GM23338 (cell line): Measurements from ENCODE around the gene HEYL. TPM values are rescaled to one million over a fixed set of nuclear protein-coding genes. Genes with fewer than 3 reads are reported as not detected.

Source experiments
- ATAC-seq: fragments of 200-7000 bp; cut with Tn5 transposase; 3 replicates; pipeline ENCODE4 v1.9.1; 2020
- DNase-seq: peaks from one replicate; pipeline ENCODE4 v3.0.0-alpha.2; 2015; ENCODE audit warnings: low spot score
- H2AFZ ChIP-seq: fragments of 200-600 bp; sonication (generic); 2 replicates; pipeline ENCODE4 v1.8.0; 2016; ENCODE audit warnings: antibody characterized with exemption, mild to moderate bottlenecking, moderate library complexity
- H3F3A ChIP-seq: fragments of 200-600 bp; sonication (generic); replicated peaks from 2 replicates; pipeline ENCODE4 v1.8.0; 2017; ENCODE audit warnings: antibody characterized with exemption, mixed run types, low read depth
- H3K27ac ChIP-seq: fragments of 200-600 bp; sonication (generic); 2 replicates; pipeline ENCODE4 v1.6.1; 2016; ENCODE audit warnings: low read depth
- H3K27me3 ChIP-seq: fragments of 200-600 bp; sonication (generic); 2 replicates; pipeline ENCODE4 v1.8.0; 2016; ENCODE audit warnings: mild to moderate bottlenecking, mixed run types, moderate library complexity; ENCODE audit not compliant: insufficient read depth
- H3K36me3 ChIP-seq: fragments of 200-600 bp; sonication (generic); 2 replicates; pipeline ENCODE4 v1.8.0; 2016; ENCODE audit warnings: mild to moderate bottlenecking; ENCODE audit not compliant: insufficient read depth
- H3K4me1 ChIP-seq: fragments of 200-600 bp; sonication (generic); 2 replicates; pipeline ENCODE4 v1.8.0; 2016; ENCODE audit warnings: mild to moderate bottlenecking, moderate library complexity; ENCODE audit not compliant: insufficient read depth
- H3K4me2 ChIP-seq: fragments of 200-600 bp; sonication (generic); 2 replicates; pipeline ENCODE4 v1.7.1; 2017; ENCODE audit warnings: mixed run types
- H3K4me3 ChIP-seq: fragments of 200-600 bp; sonication (generic); 2 replicates; pipeline ENCODE4 v1.6.1; 2016; ENCODE audit warnings: mixed run types
- H3K79me2 ChIP-seq: fragments of 200-600 bp; sonication (generic); replicated peaks from 2 replicates; pipeline ENCODE4 v1.8.0; 2017; ENCODE audit warnings: mild to moderate bottlenecking; ENCODE audit not compliant: insufficient read depth
- H3K9me2 ChIP-seq: fragments of 200-600 bp; sonication (generic); 2 replicates; pipeline ENCODE4 v1.8.0; 2017; ENCODE audit not compliant: insufficient read depth
- H4K20me1 ChIP-seq: fragments of 200-600 bp; sonication (generic); replicated peaks from 2 replicates; pipeline ENCODE4 v1.8.0; 2017; ENCODE audit warnings: mild to moderate bottlenecking; ENCODE audit not compliant: insufficient read depth
- H3K27ac Mint-ChIP-seq: 2 replicates; pipeline ENCODE4 v1.8.0; 2020; ENCODE audit warnings: inconsistent platforms, mild to moderate bottlenecking, moderate library complexity, mixed read lengths
- H3K27me3 Mint-ChIP-seq: 3 replicates; pipeline ENCODE4 v1.8.0; 2022; ENCODE audit warnings: low read depth, mild to moderate bottlenecking, moderate library complexity, mixed read lengths, inconsistent platforms; ENCODE audit not compliant: insufficient read depth, poor library complexity
- H3K36me3 Mint-ChIP-seq: 3 replicates; pipeline ENCODE4 v1.8.0; 2021; ENCODE audit warnings: low read depth, mild to moderate bottlenecking, inconsistent platforms, moderate library complexity, mixed read lengths
- H3K4me1 Mint-ChIP-seq: 3 replicates; pipeline ENCODE4 v1.8.0; 2020; ENCODE audit warnings: mild to moderate bottlenecking, inconsistent platforms, mixed read lengths
- H3K4me3 Mint-ChIP-seq: 3 replicates; pipeline ENCODE4 v1.8.0; 2021; ENCODE audit warnings: moderate library complexity, mild to moderate bottlenecking, inconsistent platforms, mixed read lengths
- H3K9me3 Mint-ChIP-seq: 3 replicates; pipeline ENCODE4 v1.8.0; 2020; ENCODE audit warnings: moderate library complexity, mild to moderate bottlenecking, inconsistent platforms, mixed read lengths
- CTCF ChIP-seq, 2 experiments: fragments of 200-600 bp in 1 of 2; sonication (generic) in 1 of 2; conservative IDR thresholded peaks; 2 replicates each; pipeline versions ENCODE4 v1.5.1 to v1.6.1; 2016 to 2017; ENCODE audit warnings: antibody characterized with exemption in 2 of 2, low read depth in 2 of 2, mild to moderate bottlenecking in 2 of 2, moderate library complexity in 1 of 2
- EZH2 ChIP-seq: fragments of 200-600 bp; sonication (generic); IDR thresholded peaks from one replicate; pipeline ENCODE4 v1.8.0; 2017; ENCODE audit warnings: antibody characterized with exemption, mild to moderate bottlenecking, low read depth; ENCODE audit not compliant: unreplicated experiment
- EZH2phosphoT487 ChIP-seq: fragments of 200-600 bp; sonication (generic); IDR thresholded peaks from one replicate; pipeline ENCODE4 v1.8.1; 2018; ENCODE audit warnings: antibody characterized with exemption; ENCODE audit not compliant: unreplicated experiment
- REST ChIP-seq: IDR thresholded peaks from one replicate; pipeline ENCODE4 v1.6.1; 2018; ENCODE audit warnings: antibody characterized with exemption; ENCODE audit not compliant: unreplicated experiment
- ZNF462 ChIP-seq: fragments of 250-450 bp; sonication (Bioruptor Pico); IDR thresholded peaks from 2 replicates; pipeline ENCODE4 v1.5.0; 2020; ENCODE audit warnings: mild to moderate bottlenecking, moderate library complexity
- polyA plus RNA-seq: library from polyadenylated mRNA; unstranded; fragments of >200 nt; fragmentation: Nextera tagmentation; extraction: Ambion mirVana; gene quantifications from 2 replicates; pipeline ENCODE4 v1.2.1, GENCODE V29; 2016
- total RNA-seq: library from RNA; depleted of rRNA; stranded (reverse); fragments of >200 nt; shearing (Covaris generic); gene quantifications from 2 replicates; pipeline ENCODE4 v1.2.3, GENCODE V29; 2014

The HEYL gene
- total and polyA plus RNA-seq, 2 experiments from 2014 or later, result 1.6 to 4.5 TPM

- TF ChIP-seq CTCF (conservative IDR thresholded peaks at IDR 0.05; ENCODE audit: low read depth in 2 of 2), result no peak
- TF ChIP-seq ZNF462 (CRISPR knock-in tag), result no peak
- no peak for TF ChIP-seq EZH2phosphoT487
Measured at GRCh38 chr1:39617488-39618049, 21.9 kb downstream of the HEYL start (continued).

- Histone ChIP-seq H4K20me1 (no peaks in the 10 kb centered on the region), H3K4me3 (no peak overlapping the region), H3K4me2 (no peak overlapping the region), H3K27ac (no peak overlapping the region), H2AFZ (no peak overlapping the region), H3K9me2 (no peaks in the 10 kb centered on the region), H3K4me1 (no peaks in the 10 kb centered on the region; the same call in 1 of the 2 replicates), H3K27me3 (peaks cover 16% of the 10 kb centered on the region), H3F3A (no peaks in the 10 kb centered on the region), H3K79me2 (no peaks in the 10 kb centered on the region), H3K36me3 (no peaks in the 10 kb centered on the region)
- Mint-ChIP-seq H3K4me3 (no peak overlapping the region), H3K9me3 (no peaks in the 10 kb centered on the region), H3K4me1 (0 out of 3 replicates have a peak, but pooled peaks cover 2% of the 10 kb centered on the region), H3K27me3 (peaks cover 16% of the 10 kb centered on the region), H3K27ac (no peak overlapping the region), H3K36me3 (no peaks in the 10 kb centered on the region)
- DNase-seq (peak; percentile 41), ATAC-seq (no peak)
- TF ChIP-seq REST (no peak), EZH2 (no peak)
Measured at GRCh38 chr1:39615086-39615673, 24.3 kb downstream of the HEYL start.
